ENCODE measurements around the gene ELFN2. TPM values are rescaled to one million over a fixed set of nuclear protein-coding genes. Genes with fewer than 3 reads are reported as not detected.

The ELFN2 gene
- total RNA-seq, 1 donor from 2014 or later, result 0.82 TPM

- Histone ChIP-seq H3K79me2 (ENCODE audit: low read depth) (no peaks in the 10 kb centered on the region), H3K9ac (no peak overlapping the region), H3K4me1 (peaks cover 11% of the 10 kb centered on the region), H3K4me3 (no peak overlapping the region), H2AFZ (replicated peaks) (no peak overlapping the region), H3K27me3 (peaks cover 75% of the 10 kb centered on the region), H3F3A (ENCODE audit: low read depth) (peaks cover 52% of the 10 kb centered on the region), H3K4me2 (no peak overlapping the region), H4K20me1 (ENCODE audit: low read depth) (peaks cover 17% of the 10 kb centered on the region), H3K27ac (no peak overlapping the region), H3K9me3 (ENCODE audit: low read depth) (no peaks in the 10 kb centered on the region), H3K36me3 (no peaks in the 10 kb centered on the region)
- H3K9me3 Mint-ChIP-seq, result no peaks in the 10 kb centered on the region
- TF ChIP-seq, protein P1, sequence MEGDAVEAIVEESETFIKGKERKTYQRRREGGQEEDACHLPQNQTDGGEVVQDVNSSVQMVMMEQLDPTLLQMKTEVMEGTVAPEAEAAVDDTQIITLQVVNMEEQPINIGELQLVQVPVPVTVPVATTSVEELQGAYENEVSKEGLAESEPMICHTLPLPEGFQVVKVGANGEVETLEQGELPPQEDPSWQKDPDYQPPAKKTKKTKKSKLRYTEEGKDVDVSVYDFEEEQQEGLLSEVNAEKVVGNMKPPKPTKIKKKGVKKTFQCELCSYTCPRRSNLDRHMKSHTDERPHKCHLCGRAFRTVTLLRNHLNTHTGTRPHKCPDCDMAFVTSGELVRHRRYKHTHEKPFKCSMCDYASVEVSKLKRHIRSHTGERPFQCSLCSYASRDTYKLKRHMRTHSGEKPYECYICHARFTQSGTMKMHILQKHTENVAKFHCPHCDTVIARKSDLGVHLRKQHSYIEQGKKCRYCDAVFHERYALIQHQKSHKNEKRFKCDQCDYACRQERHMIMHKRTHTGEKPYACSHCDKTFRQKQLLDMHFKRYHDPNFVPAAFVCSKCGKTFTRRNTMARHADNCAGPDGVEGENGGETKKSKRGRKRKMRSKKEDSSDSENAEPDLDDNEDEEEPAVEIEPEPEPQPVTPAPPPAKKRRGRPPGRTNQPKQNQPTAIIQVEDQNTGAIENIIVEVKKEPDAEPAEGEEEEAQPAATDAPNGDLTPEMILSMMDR (IDR thresholded peaks at IDR 0.05), result no peak
- TF ChIP-seq EZH2 (IDR thresholded peaks at IDR 0.05) (no peak), EZH2phosphoT487 (IDR thresholded peaks at IDR 0.05) (no peak)
- peaks cover 67% of the 10 kb centered on the region for H3K27me3 Mint-ChIP-seq (ENCODE audit: insufficient read depth, low read depth)
- H3K27ac Mint-ChIP-seq, result no peak overlapping the region
- DNase-seq (ENCODE audit: low spot score), result no peak
- peaks cover 40% of the 10 kb centered on the region for H3K4me1 Mint-ChIP-seq
- H3K36me3 Mint-ChIP-seq, result no peaks in the 10 kb centered on the region
- H3K4me3 Mint-ChIP-seq, result peak overlapping the region; percentile 74
These were observed 1.9 kb downstream of the ELFN2 start for GRCh38 chr22:37425369-37425768.

GRCh38 chr22:37423283-37423682 lies 4.0 kb downstream of the ELFN2 start:
- H3K27me3 Mint-ChIP-seq (ENCODE audit: insufficient read depth, low read depth), result peaks cover 69% of the 10 kb centered on the region
- no peak overlapping the region for H3K27ac ChIP-seq
- H3K27ac Mint-ChIP-seq, result no peak overlapping the region
- no peaks in the 10 kb centered on the region for H3K9me3 ChIP-seq (ENCODE audit: low read depth)
- DNase-seq (ENCODE audit: low spot score), result no peak
- H3K4me1 Mint-ChIP-seq, result peaks cover 49% of the 10 kb centered on the region
- TF ChIP-seq EZH2phosphoT487 (IDR thresholded peaks at IDR 0.05), result no peak
- TF ChIP-seq EZH2 (IDR thresholded peaks at IDR 0.05), result no peak
- TF ChIP-seq, protein P1 (IDR thresholded peaks at IDR 0.05), result no peak
- H3K9ac ChIP-seq, result no peak overlapping the region
- no peaks in the 10 kb centered on the region for H3K9me3 Mint-ChIP-seq
- H2AFZ ChIP-seq (replicated peaks), result no peak overlapping the region
- H3K36me3 ChIP-seq, result no peaks in the 10 kb centered on the region
- no peak overlapping the region for H3K4me3 Mint-ChIP-seq
- H3K79me2 ChIP-seq (ENCODE audit: low read depth), result no peaks in the 10 kb centered on the region
- peaks cover 58% of the 10 kb centered on the region for H3F3A ChIP-seq (ENCODE audit: low read depth)
- no peak overlapping the region for H3K4me2 ChIP-seq
- H3K36me3 Mint-ChIP-seq, result no peaks in the 10 kb centered on the region
- H3K27me3 ChIP-seq, result peaks cover 87% of the 10 kb centered on the region
- no peak overlapping the region for H3K4me3 ChIP-seq
- H3K4me1 ChIP-seq, result peaks cover 21% of the 10 kb centered on the region
- peaks cover 12% of the 10 kb centered on the region for H4K20me1 ChIP-seq (ENCODE audit: low read depth)

DNA sequence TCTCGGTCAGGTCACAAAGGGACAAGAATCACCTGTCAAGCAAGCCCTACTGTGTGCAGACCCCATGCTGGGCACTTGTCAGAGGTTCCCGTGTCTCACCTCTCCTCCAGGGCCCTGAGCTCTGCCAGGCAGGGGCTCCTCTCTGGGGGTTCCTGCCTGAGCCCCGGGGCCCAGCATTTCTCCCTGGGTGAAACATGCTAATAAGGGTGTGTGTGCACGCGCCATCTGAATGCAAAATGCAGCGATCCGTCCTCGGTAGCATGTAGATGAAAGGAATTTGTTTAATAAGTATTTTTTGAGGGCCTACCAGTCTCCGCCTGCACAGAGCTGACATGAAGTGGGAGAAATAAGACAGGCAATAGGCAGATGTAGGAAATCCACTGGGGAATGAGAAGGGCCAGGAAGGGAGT lies 5.8 kb downstream of the ELFN2 start:
- Histone ChIP-seq H2AFZ (replicated peaks) (no peak overlapping the region), H3K27ac (no peak overlapping the region), H3K4me2 (no peak overlapping the region), H3K36me3 (no peaks in the 10 kb centered on the region), H3K4me1 (peaks cover 22% of the 10 kb centered on the region), H3K4me3 (no peak overlapping the region), H4K20me1 (ENCODE audit: low read depth) (peaks cover 5% of the 10 kb centered on the region), H3K79me2 (ENCODE audit: low read depth) (no peaks in the 10 kb centered on the region), H3K27me3 (peaks cover 69% of the 10 kb centered on the region), H3K9ac (no peak overlapping the region), H3F3A (ENCODE audit: low read depth) (peaks cover 65% of the 10 kb centered on the region), H3K9me3 (ENCODE audit: low read depth) (no peaks in the 10 kb centered on the region)
- Mint-ChIP-seq H3K9me3 (no peaks in the 10 kb centered on the region), H3K27me3 (ENCODE audit: insufficient read depth, low read depth) (peaks cover 68% of the 10 kb centered on the region), H3K36me3 (no peaks in the 10 kb centered on the region), H3K27ac (no peak overlapping the region), H3K4me1 (peaks cover 61% of the 10 kb centered on the region), H3K4me3 (peak overlapping the region; percentile 24)
- TF ChIP-seq, protein P1 (IDR thresholded peaks at IDR 0.05), result no peak
- TF ChIP-seq EZH2 (IDR thresholded peaks at IDR 0.05) (no peak), EZH2phosphoT487 (IDR thresholded peaks at IDR 0.05) (no peak)
- no peak for DNase-seq (ENCODE audit: low spot score)

Data from neural progenitor cell (in vitro differentiated cells).